NB4 (cell line): ENCODE results near the gene RPS6KC1.

Source experiments
- MYC ChIP-seq: IDR thresholded peaks from 2 replicates; pipeline ENCODE4 v1.6.1; 2011; ENCODE audit warnings: low read depth, low read length
- TF ChIP-seq, protein P1 (sequence below): IDR thresholded peaks from one replicate; pipeline ENCODE4 v1.5.1; 2012; ENCODE audit warnings: low read depth, low read length

DNA sequence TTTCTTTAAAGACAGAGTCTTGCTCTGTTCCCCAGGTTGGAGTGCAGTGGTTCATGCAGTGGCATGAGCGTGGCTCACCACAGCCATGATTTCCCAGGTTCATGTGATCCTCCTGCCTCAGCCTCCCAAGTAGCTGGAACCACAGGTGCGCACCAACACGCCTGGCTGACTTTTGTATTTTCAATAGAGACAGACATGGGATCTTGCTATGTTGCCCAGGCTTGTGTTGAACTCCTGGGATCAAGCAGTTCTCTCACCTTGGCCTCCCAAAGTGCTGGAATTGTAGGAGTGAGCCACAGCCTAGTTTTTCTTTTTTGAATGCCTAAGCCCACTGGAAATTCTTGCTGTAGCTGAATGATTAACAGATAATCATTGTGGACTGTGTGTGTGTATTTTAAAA, 113.5 kb downstream of the RPS6KC1 start:
- TF ChIP-seq, protein P1, sequence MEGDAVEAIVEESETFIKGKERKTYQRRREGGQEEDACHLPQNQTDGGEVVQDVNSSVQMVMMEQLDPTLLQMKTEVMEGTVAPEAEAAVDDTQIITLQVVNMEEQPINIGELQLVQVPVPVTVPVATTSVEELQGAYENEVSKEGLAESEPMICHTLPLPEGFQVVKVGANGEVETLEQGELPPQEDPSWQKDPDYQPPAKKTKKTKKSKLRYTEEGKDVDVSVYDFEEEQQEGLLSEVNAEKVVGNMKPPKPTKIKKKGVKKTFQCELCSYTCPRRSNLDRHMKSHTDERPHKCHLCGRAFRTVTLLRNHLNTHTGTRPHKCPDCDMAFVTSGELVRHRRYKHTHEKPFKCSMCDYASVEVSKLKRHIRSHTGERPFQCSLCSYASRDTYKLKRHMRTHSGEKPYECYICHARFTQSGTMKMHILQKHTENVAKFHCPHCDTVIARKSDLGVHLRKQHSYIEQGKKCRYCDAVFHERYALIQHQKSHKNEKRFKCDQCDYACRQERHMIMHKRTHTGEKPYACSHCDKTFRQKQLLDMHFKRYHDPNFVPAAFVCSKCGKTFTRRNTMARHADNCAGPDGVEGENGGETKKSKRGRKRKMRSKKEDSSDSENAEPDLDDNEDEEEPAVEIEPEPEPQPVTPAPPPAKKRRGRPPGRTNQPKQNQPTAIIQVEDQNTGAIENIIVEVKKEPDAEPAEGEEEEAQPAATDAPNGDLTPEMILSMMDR, result no peak
- TF ChIP-seq MYC, result no peak
